ENCODE results near the gene SLC17A3. TPM values are rescaled to one million over a fixed set of nuclear protein-coding genes. Genes with fewer than 3 reads are reported as not detected.

Gene SLC17A3
- not detected in 2 replicates for total RNA-seq (2014; rRNA removed)
- Bru-seq, nascent RNA: not detected
- BruChase-seq, experiment 1, labeled RNA remaining after a 6-hour chase: not detected
- BruChase-seq, experiment 2, labeled RNA remaining after a 2-hour chase: not detected
- long read RNA-seq: 0 reads

- no peak within 1 kb of the TSS for H3K4me3 ChIP-seq (ENCODE audit: low read length)
- DNase-seq: no peak
- POLR2A ChIA-PET (ENCODE audit: unreplicated experiment): no interaction called here
Measured at GRCh38 chr6:25874118-25874517, at the start of gene SLC17A3. SLC17A3 (minus strand) TSS chr6:25874243; CDS start chr6:25868387, 5,856 bp downstream.

GRCh38 chr6:25922301-25922700 lies 48.3 kb upstream of the SLC17A3 start:
- no peaks in the 10 kb centered on the region for H3K36me3 ChIP-seq (ENCODE audit: low read depth, low read length)
- no peaks in the 10 kb centered on the region for H3K9me2 ChIP-seq (replicated peaks; ENCODE audit: low read length)
- no peaks in the 10 kb centered on the region for H3K4me1 ChIP-seq (ENCODE audit: insufficient read depth, low read length)
- DNase-seq: peak; percentile 25
- TF ChIP-seq EZH2phosphoT487 (IDR thresholded peaks at IDR 0.05; ENCODE audit: borderline replicate concordance, low read length): no peak
- no peak for TF ChIP-seq CTCF (conservative IDR thresholded peaks at IDR 0.05; ENCODE audit: low read depth, low read length)
- TF ChIP-seq EZH2 (IDR thresholded peaks at IDR 0.05; ENCODE audit: low read length, unreplicated experiment): no peak
- CTCF ChIA-PET: interaction anchor here (0.6 kb wide), 1 partner anchor 15 kb away, joined by 3 read pairs; no protein-coding TSS in a partner anchor
- no peaks in the 10 kb centered on the region for H3K27me3 ChIP-seq (ENCODE audit: low read length)
- no peaks in the 10 kb centered on the region for H3K9me3 ChIP-seq (ENCODE audit: low read length)
- intact Hi-C loops (cut with micrococcal nuclease): no loop called here
- no peak overlapping the region for H3K9ac ChIP-seq (ENCODE audit: low read length)
- no peak overlapping the region for H3K27ac ChIP-seq (ENCODE audit: low read length)
- no peak overlapping the region for H3K4me2 ChIP-seq (ENCODE audit: low read length)
- H4K20me1 ChIP-seq (ENCODE audit: low read length): no peaks in the 10 kb centered on the region
- no TSS peak for BruUV-seq (replicated peaks)
- H3K79me2 ChIP-seq (ENCODE audit: low read length): no peaks in the 10 kb centered on the region
- POLR2A ChIA-PET (ENCODE audit: unreplicated experiment): no interaction called here
- H2AFZ ChIP-seq (ENCODE audit: low read length): no peak overlapping the region
- H3F3A ChIP-seq (ENCODE audit: low read length, unreplicated experiment): no peaks in the 10 kb centered on the region
- peak; percentile 73 for ATAC-seq
- no peak overlapping the region for H3K4me3 ChIP-seq (ENCODE audit: low read length)

More at GRCh38 chr6:25874118-25874517, at the start of gene SLC17A3:
- no peak within 1 kb of the TSS for H2AFZ ChIP-seq (ENCODE audit: low read length)
- CTCF ChIA-PET: no interaction called here
- no peak within 1 kb of the TSS for H3K4me2 ChIP-seq (ENCODE audit: low read length)
- no peaks in the 10 kb centered on the region for H3K9me2 ChIP-seq (replicated peaks; ENCODE audit: low read length)
- H3F3A ChIP-seq (ENCODE audit: low read length, unreplicated experiment): no peaks in the 10 kb centered on the region
- no peak within 1 kb of the TSS for H3K27ac ChIP-seq (ENCODE audit: low read length)
- H4K20me1 ChIP-seq (ENCODE audit: low read length): no peaks in the 10 kb centered on the region
- no peaks in the 10 kb centered on the region for H3K36me3 ChIP-seq (ENCODE audit: low read depth, low read length)
- intact Hi-C loops (cut with micrococcal nuclease): no loop called here
- no peaks in the 10 kb centered on the region for H3K9me3 ChIP-seq (ENCODE audit: low read length)
- H3K9ac ChIP-seq (ENCODE audit: low read length): no peak within 1 kb of the TSS
- ATAC-seq: no peak
- H3K4me1 ChIP-seq (ENCODE audit: insufficient read depth, low read length): no peaks in the 10 kb centered on the region
- BruUV-seq (replicated peaks): no TSS peak
- peaks cover 56% of the 10 kb centered on the region for H3K27me3 ChIP-seq (ENCODE audit: low read length)
- H3K79me2 ChIP-seq (ENCODE audit: low read length): no peaks in the 10 kb centered on the region
- TF ChIP-seq CTCF (conservative IDR thresholded peaks at IDR 0.05; ENCODE audit: low read depth, low read length): no peak

- Histone ChIP-seq H3K9ac (ENCODE audit: low read length) (no peak overlapping the region), H3K9me3 (ENCODE audit: low read length) (no peaks in the 10 kb centered on the region), H4K20me1 (ENCODE audit: low read length) (no peaks in the 10 kb centered on the region), H3K4me2 (ENCODE audit: low read length) (no peak overlapping the region), H3F3A (ENCODE audit: low read length, unreplicated experiment) (no peaks in the 10 kb centered on the region), H3K27me3 (ENCODE audit: low read length) (no peaks in the 10 kb centered on the region), H3K36me3 (ENCODE audit: low read depth, low read length) (no peaks in the 10 kb centered on the region), H2AFZ (ENCODE audit: low read length) (no peak overlapping the region), H3K79me2 (ENCODE audit: low read length) (no peaks in the 10 kb centered on the region), H3K4me1 (ENCODE audit: insufficient read depth, low read length) (no peaks in the 10 kb centered on the region), H3K27ac (ENCODE audit: low read length) (no peak overlapping the region), H3K4me3 (ENCODE audit: low read length) (no peak overlapping the region), H3K9me2 (replicated peaks; ENCODE audit: low read length) (no peaks in the 10 kb centered on the region)
- CTCF ChIA-PET: no interaction called here
- no TSS peak for BruUV-seq (replicated peaks)
- POLR2A ChIA-PET (ENCODE audit: unreplicated experiment): no interaction called here
- TF ChIP-seq EZH2phosphoT487 (IDR thresholded peaks at IDR 0.05; ENCODE audit: borderline replicate concordance, low read length) (no peak), EZH2 (IDR thresholded peaks at IDR 0.05; ENCODE audit: low read length, unreplicated experiment) (no peak), CTCF (conservative IDR thresholded peaks at IDR 0.05; ENCODE audit: low read depth, low read length) (no peak)
- DNase-seq: no peak
- ATAC-seq: no peak
- intact Hi-C loops (cut with micrococcal nuclease): no loop called here
Measured at GRCh38 chr6:25921525-25922203, 47.6 kb upstream of the SLC17A3 start.

Data from PC-3 (cell line).